ENCODE results near the gene ORM2. TPM values are rescaled to one million over a fixed set of nuclear protein-coding genes. Genes with fewer than 3 reads are reported as not detected.

The ORM2 gene
- total and polyA plus RNA-seq, 7 experiments from 2014 or later: not detected

GRCh38 chr9:114307899-114308267, 21.8 kb upstream of the ORM2 start:
- Histone ChIP-seq H3K9me3 (ENCODE audit: control insufficient read depth in 2 of 3, low read length in 3 of 3) (no peaks in the 10 kb centered on the region), H3K36me3 (ENCODE audit: control insufficient read depth in 2 of 3, insufficient read depth in 3 of 3, low read length in 3 of 3) (no peaks in the 10 kb centered on the region), H3K27me3 (ENCODE audit: control insufficient read depth in 2 of 2, insufficient read depth in 2 of 2, low read length in 2 of 2) (no peaks in the 10 kb centered on the region), H3K4me3 (ENCODE audit: low read length) (no peak overlapping the region), H3K27ac (ENCODE audit: low read depth, low read length) (no peak overlapping the region), H3K4me1 (ENCODE audit: control insufficient read depth in 2 of 2, insufficient read depth in 2 of 2, low read length in 2 of 2) (no peaks in the 10 kb centered on the region)
- Mint-ChIP-seq H3K9me3 (no peaks in the 10 kb centered on the region), H3K4me1 (peaks cover 0 to 16% (median 4%) of the 10 kb centered on the region in 7 donors), H3K36me3 (no peaks in the 10 kb centered on the region), H3K4me3 (no peak overlapping the region), H3K27ac (peak overlapping the region in 1 of 9 donors; percentile 64), H3K27me3 (no peaks in the 10 kb centered on the region)
- ChIA-PET CTCF (interaction anchor here (0.7 to 1.2 kb wide), 2 partner anchors 20 to 467 kb away, joined by 3 read pairs; no protein-coding TSS in a partner anchor), POLR2A (no interaction called here)
- intact Hi-C loops (cut with micrococcal nuclease): no loop called here
- ATAC-seq (no peak), DNase-seq (no peak)

GRCh38 chr9:114308361-114308950, 21.2 kb upstream of the ORM2 start:
- Histone ChIP-seq H3K27ac (ENCODE audit: low read depth, low read length) (no peak overlapping the region), H3K36me3 (ENCODE audit: control insufficient read depth in 2 of 3, insufficient read depth in 3 of 3, low read length in 3 of 3) (no peaks in the 10 kb centered on the region), H3K27me3 (ENCODE audit: control insufficient read depth in 2 of 2, insufficient read depth in 2 of 2, low read length in 2 of 2) (no peaks in the 10 kb centered on the region), H3K4me1 (ENCODE audit: control insufficient read depth in 2 of 2, insufficient read depth in 2 of 2, low read length in 2 of 2) (no peaks in the 10 kb centered on the region), H3K9me3 (ENCODE audit: control insufficient read depth in 2 of 3, low read length in 3 of 3) (no peaks in the 10 kb centered on the region), H3K4me3 (ENCODE audit: low read length) (no peak overlapping the region)
- no peak overlapping the region for H3K27ac Mint-ChIP-seq
- no peak for ATAC-seq
- H3K4me1 Mint-ChIP-seq: peaks cover 0 to 16% (median 4%) of the 10 kb centered on the region in 7 donors
- CTCF ChIA-PET: interaction anchor here (0.7 to 1.2 kb wide), 2 partner anchors 21 to 467 kb away, joined by 3 read pairs; no protein-coding TSS in a partner anchor
- intact Hi-C loops (cut with micrococcal nuclease): no loop called here
- H3K9me3 Mint-ChIP-seq: no peaks in the 10 kb centered on the region
- no peaks in the 10 kb centered on the region for H3K36me3 Mint-ChIP-seq
- H3K4me3 Mint-ChIP-seq: no peak overlapping the region
- peak in 1 of 9 donors; percentile 17 for DNase-seq
- POLR2A ChIA-PET: no interaction called here
- H3K27me3 Mint-ChIP-seq: no peaks in the 10 kb centered on the region

GRCh38 chr9:114309096-114309495, 20.6 kb upstream of the ORM2 start:
- H3K27ac Mint-ChIP-seq: no peak overlapping the region
- no peaks in the 10 kb centered on the region for H3K36me3 Mint-ChIP-seq
- intact Hi-C loops (cut with micrococcal nuclease): no loop called here
- H3K9me3 ChIP-seq (ENCODE audit: control insufficient read depth in 2 of 3, low read length in 3 of 3): no peaks in the 10 kb centered on the region
- peaks cover 0 to 15% (median 4%) of the 10 kb centered on the region in 7 donors for H3K4me1 Mint-ChIP-seq
- no peak overlapping the region for H3K4me3 Mint-ChIP-seq
- CTCF ChIA-PET: no interaction called here
- H3K4me1 ChIP-seq (ENCODE audit: control insufficient read depth in 2 of 2, insufficient read depth in 2 of 2, low read length in 2 of 2): no peaks in the 10 kb centered on the region
- no peaks in the 10 kb centered on the region for H3K27me3 ChIP-seq (ENCODE audit: control insufficient read depth in 2 of 2, insufficient read depth in 2 of 2, low read length in 2 of 2)
- ATAC-seq: no peak
- H3K4me3 ChIP-seq (ENCODE audit: low read length): no peak overlapping the region
- no peak overlapping the region for H3K27ac ChIP-seq (ENCODE audit: low read depth, low read length)
- no peaks in the 10 kb centered on the region for H3K27me3 Mint-ChIP-seq
- no peaks in the 10 kb centered on the region for H3K36me3 ChIP-seq (ENCODE audit: control insufficient read depth in 2 of 3, insufficient read depth in 3 of 3, low read length in 3 of 3)
- DNase-seq: no peak
- no peaks in the 10 kb centered on the region for H3K9me3 Mint-ChIP-seq
- POLR2A ChIA-PET: no interaction called here

GRCh38 chr9:114310471-114311450, 18.9 kb upstream of the ORM2 start:
- H3K27ac ChIP-seq (ENCODE audit: low read depth, low read length): no peak overlapping the region

GRCh38 chr9:114311571-114312512, 17.8 kb upstream of the ORM2 start:
- peaks cover 0 to 3% (median 0%) of the 10 kb centered on the region in 7 donors for H3K4me1 Mint-ChIP-seq

More at GRCh38 chr9:114310471-114311450, 18.9 kb upstream of the ORM2 start:
- Mint-ChIP-seq H3K27me3 (no peaks in the 10 kb centered on the region), H3K36me3 (no peaks in the 10 kb centered on the region), H3K27ac (peak overlapping the region in 1 of 9 donors; percentile 10), H3K9me3 (no peaks in the 10 kb centered on the region), H3K4me1 (peaks cover 0 to 5% (median under 1%) of the 10 kb centered on the region in 7 donors), H3K4me3 (no peak overlapping the region)
- Histone ChIP-seq H3K4me1 (ENCODE audit: control insufficient read depth in 2 of 2, insufficient read depth in 2 of 2, low read length in 2 of 2) (no peaks in the 10 kb centered on the region), H3K4me3 (ENCODE audit: low read length) (no peak overlapping the region), H3K36me3 (ENCODE audit: control insufficient read depth in 2 of 3, insufficient read depth in 3 of 3, low read length in 3 of 3) (no peaks in the 10 kb centered on the region), H3K27me3 (ENCODE audit: control insufficient read depth in 2 of 2, insufficient read depth in 2 of 2, low read length in 2 of 2) (no peaks in the 10 kb centered on the region), H3K9me3 (ENCODE audit: control insufficient read depth in 2 of 3, low read length in 3 of 3) (no peaks in the 10 kb centered on the region)
- DNase-seq (peak in 1 of 9 donors; percentile 16), ATAC-seq (no peak)
- CTCF ChIA-PET: no interaction called here
- intact Hi-C loops (cut with micrococcal nuclease): no loop called here
- POLR2A ChIA-PET: interaction anchor here (0.5 kb wide), 1 partner anchor 9 kb away, joined by 3 read pairs; no protein-coding TSS in a partner anchor

GRCh38 chr9:114312513-114312875, 17.2 kb upstream of the ORM2 start:
- Mint-ChIP-seq H3K27ac (no peak overlapping the region), H3K9me3 (no peaks in the 10 kb centered on the region), H3K36me3 (no peaks in the 10 kb centered on the region), H3K27me3 (no peaks in the 10 kb centered on the region), H3K4me1 (peaks cover 0 to 3% (median 0%) of the 10 kb centered on the region in 7 donors), H3K4me3 (no peak overlapping the region)
- ChIA-PET POLR2A (no interaction called here), CTCF (no interaction called here)
- no peak overlapping the region for H3K27ac ChIP-seq (ENCODE audit: low read depth, low read length)
- intact Hi-C loops (cut with micrococcal nuclease): no loop called here
- H3K9me3 ChIP-seq (ENCODE audit: control insufficient read depth in 2 of 3, low read length in 3 of 3): no peaks in the 10 kb centered on the region
- no peak overlapping the region for H3K4me3 ChIP-seq (ENCODE audit: low read length)
- H3K27me3 ChIP-seq (ENCODE audit: control insufficient read depth in 2 of 2, insufficient read depth in 2 of 2, low read length in 2 of 2): no peaks in the 10 kb centered on the region
- no peaks in the 10 kb centered on the region for H3K4me1 ChIP-seq (ENCODE audit: control insufficient read depth in 2 of 2, insufficient read depth in 2 of 2, low read length in 2 of 2)
- DNase-seq (peak in 1 of 9 donors; percentile 8), ATAC-seq (no peak)
- no peaks in the 10 kb centered on the region for H3K36me3 ChIP-seq (ENCODE audit: control insufficient read depth in 2 of 3, insufficient read depth in 3 of 3, low read length in 3 of 3)

More at GRCh38 chr9:114311571-114312512, 17.8 kb upstream of the ORM2 start:
- intact Hi-C loops (cut with micrococcal nuclease): no loop called here
- ChIA-PET CTCF (no interaction called here), POLR2A (no interaction called here)
- ATAC-seq (no peak), DNase-seq (peak in 1 of 9 donors; percentile 4)
- no peaks in the 10 kb centered on the region for H3K27me3 Mint-ChIP-seq
- Histone ChIP-seq H3K36me3 (ENCODE audit: control insufficient read depth in 2 of 3, insufficient read depth in 3 of 3, low read length in 3 of 3) (no peaks in the 10 kb centered on the region), H3K4me1 (ENCODE audit: control insufficient read depth in 2 of 2, insufficient read depth in 2 of 2, low read length in 2 of 2) (no peaks in the 10 kb centered on the region), H3K9me3 (ENCODE audit: control insufficient read depth in 2 of 3, low read length in 3 of 3) (no peaks in the 10 kb centered on the region), H3K27me3 (ENCODE audit: control insufficient read depth in 2 of 2, insufficient read depth in 2 of 2, low read length in 2 of 2) (no peaks in the 10 kb centered on the region), H3K4me3 (ENCODE audit: low read length) (no peak overlapping the region), H3K27ac (ENCODE audit: low read depth, low read length) (no peak overlapping the region)
- no peak overlapping the region for H3K27ac Mint-ChIP-seq
- no peaks in the 10 kb centered on the region for H3K36me3 Mint-ChIP-seq
- no peak overlapping the region for H3K4me3 Mint-ChIP-seq
- no peaks in the 10 kb centered on the region for H3K9me3 Mint-ChIP-seq

All from naive thymus-derived CD4-positive, alpha-beta T cell (primary cell).